Right lobe of liver (tissue), 6 donors: ENCODE measurements around the gene C1orf210. TPM values are rescaled to one million over a fixed set of nuclear protein-coding genes. Genes with fewer than 3 reads are reported as not detected.

ENCODE experiments used
- ATAC-seq, 4 donors: fragments of 200-7000 bp; cut with Tn5 transposase; one replicate each; pipeline ENCODE4 v1.9.1; 2020; ENCODE audit warnings: mild to moderate bottlenecking in 4 of 4, moderate library complexity in 4 of 4
- DNase-seq, 3 donors: peaks; one replicate each; pipeline ENCODE4 v3.0.0-alpha.2; 2020
- H3K27ac ChIP-seq, 3 donors: fragments of 200-600 bp; one replicate each; pipeline ENCODE4 v1.8.0; 2022
- H3K27me3 ChIP-seq, 2 donors: fragments of 200-600 bp; one replicate each; pipeline ENCODE4 v1.8.0; 2022
- H3K36me3 ChIP-seq, 4 donors: fragments of 200-600 bp; sonication (generic) in 1 of 4; one replicate each; pipeline versions ENCODE4 v1.5.1 to v1.8.0; 2017 to 2022; ENCODE audit warnings: control low read depth in 1 of 4
- H3K4me1 ChIP-seq, 4 donors: fragments of 200-600 bp; sonication (generic) in 1 of 4; one replicate each; pipeline versions ENCODE4 v1.5.1 to v1.8.0; 2017 to 2022; ENCODE audit warnings: control low read depth in 1 of 4
- H3K4me3 ChIP-seq, 3 donors: fragments of 200-600 bp; one replicate each; pipeline ENCODE4 v1.8.0; 2022
- H3K9me3 ChIP-seq, 4 donors: fragments of 200-600 bp; sonication (generic) in 1 of 4; one replicate each; pipeline versions ENCODE4 v1.5.1 to v1.8.0; 2017 to 2022; ENCODE audit warnings: control low read depth in 1 of 4
- POLR2A ChIP-seq: fragments of 450-650 bp; IDR thresholded peaks from one replicate; pipeline ENCODE4 v1.6.1; 2017; ENCODE audit warnings: antibody characterized with exemption, mild to moderate bottlenecking
- WGBS: methylation state at CpG from one replicate; pipeline ENCODE4 v1.1.6; 2018; ENCODE audit warnings: low coverage, low lambda C conversion rate; ENCODE audit not compliant: insufficient coverage; ENCODE audit errors: missing lambda C conversion rate; 5-methylcytosine and 5-hydroxymethylcytosine counted together
- intact Hi-C, 2 donors: fragments of 100-400 bp; cut with DNase I; formaldehyde crosslinking; loops; one replicate each; pipeline versions ENCODE4 v1.11.2 to v1.14.1; 2022
- total RNA-seq, 6 experiments: library from RNA; depleted of rRNA in 2 of 6; stranded (reverse); fragments of >200 nt in 2 of 6; fragmentation: NEBNext Ultra II Directional in 3 of 6; extraction: Animal tissue kit (Norgen Biotek cat#: 25700) in 3 of 6; gene quantifications; one replicate each; pipeline versions ENCODE4 v1.1.0 to v1.2.4, GENCODE V29; 2016 to 2023
- TF ChIP-seq, protein P1 (sequence below), 4 donors: fragments of 200-600 bp in 3 of 4; fragments of 450-650 bp in 1 of 4; IDR thresholded peaks; one replicate each; pipeline versions ENCODE4 v1.5.1 to v1.8.0; 2016 to 2022; ENCODE audit warnings: antibody characterized with exemption in 4 of 4, mild to moderate bottlenecking in 2 of 4
- donor health status: DM: no; HTN: yes; CAD: no.
- donor health status: DM: no; HTN: no; CAD: no.
- donor health status: DM: no; HTN: no; CAD: no.
- donor health status: DM: no; HTN: yes; CAD: no.
- donor health status: DM: no; HTN: yes; CAD: no.

C1orf210 gene
- total RNA-seq, 6 experiments from 2014 or later: 0.58 to 2.7 (median 1.7) TPM

DNA sequence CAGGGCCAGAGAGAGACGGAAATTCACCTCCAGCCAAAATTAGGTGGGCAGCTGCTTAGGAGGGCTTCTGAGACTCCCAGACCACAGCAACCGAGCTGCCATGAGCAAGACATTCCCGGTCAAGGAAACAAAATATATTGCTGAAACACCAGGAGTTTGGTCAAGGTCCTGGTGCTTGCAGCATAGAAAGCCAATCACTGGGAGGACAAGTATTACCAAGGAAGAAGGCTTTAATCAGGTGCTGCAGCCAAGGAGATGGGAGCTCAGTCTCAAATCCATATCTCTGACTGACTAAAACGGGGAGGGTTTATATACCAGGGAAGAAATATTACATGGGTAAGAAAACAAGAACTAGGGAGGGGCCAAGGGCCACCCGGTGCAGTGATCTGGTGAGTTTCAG is 34.4 kb downstream of the C1orf210 start:
- DNase-seq (peak in 2 of 3 donors; percentile 3 to 13), ATAC-seq (no peak)
- Histone ChIP-seq H3K27ac (peak overlapping the region in 2 of 3 donors; percentile 73 to 90), H3K36me3 (no peaks in the 10 kb centered on the region), H3K27me3 (no peaks in the 10 kb centered on the region), H3K9me3 (no peaks in the 10 kb centered on the region), H3K4me3 (no peak overlapping the region), H3K4me1 (peaks cover 0 to 21% (median 5%) of the 10 kb centered on the region in 4 donors)
- TF ChIP-seq POLR2A: no peak
- TF ChIP-seq, protein P1, sequence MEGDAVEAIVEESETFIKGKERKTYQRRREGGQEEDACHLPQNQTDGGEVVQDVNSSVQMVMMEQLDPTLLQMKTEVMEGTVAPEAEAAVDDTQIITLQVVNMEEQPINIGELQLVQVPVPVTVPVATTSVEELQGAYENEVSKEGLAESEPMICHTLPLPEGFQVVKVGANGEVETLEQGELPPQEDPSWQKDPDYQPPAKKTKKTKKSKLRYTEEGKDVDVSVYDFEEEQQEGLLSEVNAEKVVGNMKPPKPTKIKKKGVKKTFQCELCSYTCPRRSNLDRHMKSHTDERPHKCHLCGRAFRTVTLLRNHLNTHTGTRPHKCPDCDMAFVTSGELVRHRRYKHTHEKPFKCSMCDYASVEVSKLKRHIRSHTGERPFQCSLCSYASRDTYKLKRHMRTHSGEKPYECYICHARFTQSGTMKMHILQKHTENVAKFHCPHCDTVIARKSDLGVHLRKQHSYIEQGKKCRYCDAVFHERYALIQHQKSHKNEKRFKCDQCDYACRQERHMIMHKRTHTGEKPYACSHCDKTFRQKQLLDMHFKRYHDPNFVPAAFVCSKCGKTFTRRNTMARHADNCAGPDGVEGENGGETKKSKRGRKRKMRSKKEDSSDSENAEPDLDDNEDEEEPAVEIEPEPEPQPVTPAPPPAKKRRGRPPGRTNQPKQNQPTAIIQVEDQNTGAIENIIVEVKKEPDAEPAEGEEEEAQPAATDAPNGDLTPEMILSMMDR (IDR thresholded peaks at IDR 0.05): no peak
- 39% methylated on average over 4 of the region's 5 CpGs for WGBS
- intact Hi-C loops: no loop called here

DNA sequence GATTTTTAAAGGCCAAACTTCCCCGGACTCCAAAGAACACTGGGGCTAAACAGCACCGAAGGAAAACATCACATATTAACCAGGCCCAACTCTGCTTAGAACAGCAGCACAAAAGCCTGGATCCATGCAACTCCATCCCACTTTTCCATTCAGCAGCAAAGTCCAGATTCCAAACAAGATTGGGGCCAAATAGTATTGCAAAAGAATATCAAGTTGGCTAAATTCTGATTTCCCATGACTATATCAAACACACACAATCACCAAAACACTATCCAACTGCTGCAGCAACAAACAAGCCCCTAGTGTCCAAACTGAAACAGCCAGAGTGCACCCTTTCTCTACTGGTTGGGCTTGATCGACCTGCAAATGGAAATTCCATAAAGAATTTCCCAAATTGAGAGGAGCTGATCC is 35.0 kb downstream of the C1orf210 start:
- peak in 2 of 3 donors; percentile 7 to 68 for DNase-seq
- ATAC-seq: peak; percentile 71 to 84 (median 74)
- H3K27ac ChIP-seq: peak overlapping the region; percentile 60 to 90 (median 73)
- peak overlapping the region; percentile 16 to 61 (median 59) for H3K4me3 ChIP-seq
- H3K9me3 ChIP-seq: no peaks in the 10 kb centered on the region
- intact Hi-C loops: no loop called here
- H3K4me1 ChIP-seq: peaks cover 0 to 14% (median 3%) of the 10 kb centered on the region in 4 donors
- H3K27me3 ChIP-seq: no peaks in the 10 kb centered on the region
- H3K36me3 ChIP-seq: no peaks in the 10 kb centered on the region
- TF ChIP-seq, protein P1 (IDR thresholded peaks at IDR 0.05): peak; percentile 18 to 50 (median 39)
- peak; percentile 84 for TF ChIP-seq POLR2A
- 38% methylated on average over 3 of the region's 3 CpGs for WGBS

DNA sequence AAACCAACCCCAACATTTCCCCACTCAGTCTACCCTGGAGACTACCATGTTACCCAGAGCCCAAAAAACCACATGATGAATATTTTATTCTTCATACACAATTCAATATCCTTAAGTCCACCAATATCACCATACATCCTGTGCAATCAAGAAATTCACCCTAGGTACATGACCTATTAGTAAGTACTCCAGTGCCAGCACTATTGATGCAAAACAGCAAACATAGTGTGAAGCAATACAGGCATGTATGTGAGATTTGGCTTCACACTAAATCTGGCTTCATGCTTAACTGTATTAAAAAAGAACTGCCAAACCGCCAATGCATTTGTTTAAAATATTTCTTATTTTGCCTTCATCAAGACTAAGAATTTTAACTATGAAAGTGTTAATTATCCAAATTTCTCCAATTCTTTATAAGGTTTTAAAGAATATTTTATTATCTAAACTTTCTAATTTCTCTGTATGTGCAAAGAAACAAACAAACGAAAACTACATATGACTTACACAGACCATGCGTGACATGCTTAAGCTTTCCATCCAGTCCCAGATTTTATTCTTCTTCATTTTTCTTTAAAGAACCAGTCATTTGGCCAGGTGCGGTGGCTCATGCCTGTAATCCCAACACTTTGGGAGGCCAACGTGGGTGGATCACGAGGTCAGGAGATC is 38.0 kb downstream of the C1orf210 start:
- ATAC-seq (peak; percentile 63 to 70 (median 68)), DNase-seq (no peak)
- TF ChIP-seq, protein P1 (IDR thresholded peaks at IDR 0.05): no peak
- TF ChIP-seq POLR2A: no peak
- Histone ChIP-seq H3K27me3 (no peaks in the 10 kb centered on the region), H3K27ac (peak overlapping the region; percentile 14 to 90 (median 60)), H3K9me3 (no peaks in the 10 kb centered on the region), H3K36me3 (no peaks in the 10 kb centered on the region), H3K4me3 (peak overlapping the region; percentile 25 to 61 (median 59)), H3K4me1 (peaks cover 0 to 21% (median 7%) of the 10 kb centered on the region in 4 donors)
- 27% methylated on average over 6 of the region's 6 CpGs for WGBS
- intact Hi-C loops: no loop called here

DNA sequence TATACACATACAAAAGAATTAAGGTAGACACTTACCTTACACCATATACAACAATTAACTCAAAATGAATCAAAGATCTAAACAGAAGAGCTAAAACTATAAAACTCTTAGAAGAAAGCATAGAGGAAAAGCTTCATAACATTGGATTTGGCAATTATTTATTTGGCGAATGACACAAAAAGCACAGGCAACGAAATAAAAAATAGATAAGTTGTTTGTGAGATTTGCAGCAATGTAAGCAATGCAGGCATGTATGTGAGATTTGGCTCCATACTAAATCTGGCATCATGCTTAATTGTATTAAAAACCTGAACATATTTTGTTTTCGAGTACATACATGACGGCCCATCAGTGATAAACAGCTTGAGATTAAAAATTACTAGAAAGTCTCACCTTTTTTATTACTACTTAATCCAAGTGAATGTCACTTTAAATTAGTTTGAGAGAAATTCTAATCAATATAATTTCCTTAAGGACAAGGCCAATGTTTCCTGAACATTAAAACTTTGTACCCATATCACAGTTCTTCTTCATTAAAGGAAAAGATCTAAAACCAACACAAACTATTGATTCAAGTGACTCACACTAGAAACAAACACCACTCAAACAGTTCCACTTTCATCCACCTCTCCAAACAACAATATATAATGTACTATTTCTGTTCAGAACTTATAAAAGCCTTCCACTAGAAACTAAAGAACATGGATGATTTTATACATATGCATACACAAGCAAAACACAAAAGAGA is 38.7 kb downstream of the C1orf210 start:
- Histone ChIP-seq H3K4me3 (peak overlapping the region; percentile 25 to 61 (median 59)), H3K9me3 (no peaks in the 10 kb centered on the region), H3K27ac (peak overlapping the region; percentile 14 to 90 (median 60)), H3K27me3 (no peaks in the 10 kb centered on the region), H3K4me1 (peaks cover 0 to 26% (median 10%) of the 10 kb centered on the region in 4 donors), H3K36me3 (no peaks in the 10 kb centered on the region)
- intact Hi-C loops: no loop called here
- DNase-seq: no peak
- 38% methylated on average over 4 of the region's 4 CpGs for WGBS
- TF ChIP-seq, protein P1 (IDR thresholded peaks at IDR 0.05): peak in 1 of 4 donors; percentile 21
- no peak for TF ChIP-seq POLR2A
- ATAC-seq: peak; percentile 35 to 56 (median 48)
